ENCODE data around the gene DPP8.

The DPP8 gene

GRCh38 chr15:65423976-65424679, 93.4 kb downstream of the DPP8 start:
- peak; percentile 60 for DNase-seq (ENCODE audit: low read depth)

- DNase-seq (ENCODE audit: low read depth): no peak
Observed at GRCh38 chr15:65423150-65423975, 94.1 kb downstream of the DPP8 start.

DNA sequence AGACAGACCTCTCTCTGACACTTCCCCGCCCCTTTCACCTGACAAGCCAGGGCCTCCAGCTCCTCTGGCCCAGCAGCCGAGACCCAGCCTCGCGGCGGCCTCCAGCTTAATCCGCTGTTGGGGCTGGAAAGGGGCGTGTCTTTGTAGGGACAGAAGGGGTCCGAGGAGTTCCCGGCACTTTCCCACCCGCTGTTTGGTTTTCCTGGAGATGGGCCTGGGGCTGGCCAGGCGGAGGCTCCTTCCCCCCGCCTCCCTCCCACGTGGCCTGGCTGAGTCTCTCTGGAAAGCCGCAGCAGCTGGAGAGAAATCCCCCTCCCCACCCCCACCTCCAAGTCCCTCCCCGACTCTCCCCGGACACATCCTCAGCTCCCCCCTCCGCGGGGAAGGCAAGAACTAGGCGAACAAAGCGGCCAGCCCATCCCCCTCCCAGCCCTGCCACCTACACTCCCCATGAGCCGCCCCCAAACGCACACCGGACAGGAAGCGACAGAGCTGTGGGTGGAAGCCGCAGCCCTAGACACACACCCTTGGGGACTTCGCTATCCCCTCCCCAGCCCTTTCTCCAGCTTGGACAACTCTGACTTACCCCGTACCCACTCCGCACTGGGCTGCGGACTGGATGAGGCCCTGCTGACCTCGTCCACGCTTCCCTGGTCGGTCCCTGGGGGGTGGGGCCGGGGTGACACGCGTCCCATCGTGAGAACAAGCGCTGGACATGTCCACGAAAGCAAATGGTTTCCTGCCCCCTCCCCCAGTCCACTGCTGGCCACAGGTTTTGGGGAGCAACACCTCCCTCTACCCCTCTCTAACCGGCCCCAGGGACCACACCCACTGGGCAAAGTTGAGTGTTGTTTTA, 95.9 kb downstream of the DPP8 start:
- peak; percentile 19 for DNase-seq (ENCODE audit: low read depth)

DNA sequence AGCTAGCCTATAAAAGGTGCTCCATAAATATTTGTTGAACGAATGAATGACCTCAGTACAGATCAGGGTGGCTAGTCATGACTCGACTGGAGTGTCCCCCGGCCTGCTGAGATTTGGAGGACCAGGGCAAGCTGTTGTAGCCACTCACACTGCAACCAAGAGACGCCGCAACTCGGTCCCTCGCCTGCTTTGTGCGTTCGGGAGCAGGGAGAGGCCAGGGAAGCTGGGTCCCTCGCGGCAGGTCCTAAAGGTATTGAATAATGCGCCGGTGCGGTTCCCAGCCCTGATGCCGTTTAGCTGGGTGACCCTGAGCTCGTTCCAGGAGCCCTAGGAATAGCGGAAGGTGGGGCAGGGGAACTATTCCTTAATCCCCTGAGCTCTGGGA, 96.5 kb downstream of the DPP8 start:
- no peak for DNase-seq (ENCODE audit: low read depth)

GRCh38 chr15:65418596-65418995, 98.9 kb downstream of the DPP8 start:
- DNase-seq (ENCODE audit: low read depth): no peak

- DNase-seq (ENCODE audit: low read depth): no peak
Observed at GRCh38 chr15:65416845-65417416, 100.6 kb downstream of the DPP8 start.

GRCh38 chr15:65414841-65415621, 102.5 kb downstream of the DPP8 start:
- DNase-seq (ENCODE audit: low read depth): no peak

DNA sequence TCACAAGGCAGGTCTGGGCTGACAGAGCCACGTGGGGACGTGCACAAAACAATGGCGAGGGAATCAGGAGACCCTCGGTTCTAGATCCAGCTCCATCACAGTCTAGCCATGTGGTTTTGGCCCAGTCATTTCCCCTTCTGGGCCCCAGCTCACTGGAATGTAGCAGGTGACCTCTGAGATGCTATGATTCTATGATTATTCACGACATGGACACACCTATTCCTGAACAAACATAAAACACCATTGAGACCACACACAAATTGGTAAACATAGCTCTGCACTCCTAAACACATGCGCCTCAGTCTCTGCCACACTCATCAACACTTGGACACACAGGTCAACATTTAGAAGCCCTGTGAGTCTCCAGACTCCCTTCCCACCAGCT, 103.7 kb downstream of the DPP8 start:
- peak; percentile 53 for DNase-seq (ENCODE audit: low read depth)

DNA sequence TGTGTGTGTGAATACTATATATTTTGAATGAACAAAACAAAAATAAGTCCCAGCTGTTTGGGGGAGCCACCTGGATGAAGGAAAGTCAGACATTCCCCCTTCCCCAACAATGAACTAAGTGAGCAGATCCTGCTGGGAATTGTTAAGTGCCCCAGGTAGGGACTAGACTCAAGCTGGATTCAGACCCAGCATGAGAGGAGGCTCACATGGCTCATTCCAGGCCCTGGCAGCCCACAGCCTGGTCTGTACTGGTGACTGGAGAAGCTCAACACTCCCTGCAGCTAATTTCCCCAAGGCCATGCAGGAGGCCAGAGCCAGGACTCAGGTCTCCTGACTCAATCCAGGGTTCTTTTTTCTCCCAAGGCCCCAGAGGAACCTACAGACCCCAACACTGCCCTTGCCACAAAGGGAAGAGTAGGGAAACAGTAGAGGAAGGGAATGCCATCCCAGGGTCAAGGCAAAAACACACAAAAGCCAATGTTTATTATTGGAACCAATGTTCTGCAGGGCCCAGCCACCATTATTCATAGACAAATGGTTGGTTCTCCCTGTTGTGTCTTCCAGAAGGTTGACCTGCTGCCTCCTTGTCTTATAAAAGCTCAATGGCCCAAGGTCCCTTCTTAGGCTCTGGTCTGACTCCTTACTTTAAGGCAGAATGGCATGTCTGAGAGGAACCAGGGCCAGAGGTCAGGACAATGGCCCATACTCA, 104.3 kb downstream of the DPP8 start:
- no peak for DNase-seq (ENCODE audit: low read depth)

- DNase-seq (ENCODE audit: low read depth): no peak
Observed at GRCh38 chr15:65412556-65412955, 104.9 kb downstream of the DPP8 start.

DNA sequence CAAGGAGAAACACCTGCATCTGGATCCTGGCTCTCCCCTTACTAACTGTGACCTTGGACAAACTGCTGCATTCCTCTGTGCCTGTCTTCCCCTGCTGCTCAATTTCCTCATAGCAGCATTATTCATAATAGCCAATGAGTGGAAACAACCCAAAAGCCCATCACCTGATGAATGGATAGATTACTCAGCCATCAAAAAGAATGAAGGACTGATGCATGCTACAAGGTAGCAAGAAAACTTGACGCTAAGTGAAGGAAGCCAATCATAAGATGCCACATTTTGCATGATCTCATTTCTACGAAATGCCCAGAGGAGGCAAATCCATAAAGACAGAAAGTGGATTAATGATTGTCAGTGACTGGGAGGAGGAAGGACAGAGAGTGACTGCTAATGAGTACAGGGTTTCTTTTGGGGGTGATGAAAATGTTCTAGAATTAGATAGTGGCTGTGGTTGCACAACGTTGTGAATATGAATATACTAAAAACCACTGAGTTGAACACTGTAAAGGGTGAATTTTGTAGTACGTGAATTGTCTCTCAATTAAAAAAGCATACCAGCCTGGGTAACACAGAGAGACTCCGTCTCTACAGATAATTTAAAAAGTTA, 105.9 kb downstream of the DPP8 start:
- peak; percentile 33 for DNase-seq (ENCODE audit: low read depth)

GRCh38 chr15:65410972-65411371, 106.5 kb downstream of the DPP8 start:
- no peak for DNase-seq (ENCODE audit: low read depth)

- DNase-seq (ENCODE audit: low read depth): no peak
Observed at GRCh38 chr15:65410036-65410435, 107.5 kb downstream of the DPP8 start.

DNA sequence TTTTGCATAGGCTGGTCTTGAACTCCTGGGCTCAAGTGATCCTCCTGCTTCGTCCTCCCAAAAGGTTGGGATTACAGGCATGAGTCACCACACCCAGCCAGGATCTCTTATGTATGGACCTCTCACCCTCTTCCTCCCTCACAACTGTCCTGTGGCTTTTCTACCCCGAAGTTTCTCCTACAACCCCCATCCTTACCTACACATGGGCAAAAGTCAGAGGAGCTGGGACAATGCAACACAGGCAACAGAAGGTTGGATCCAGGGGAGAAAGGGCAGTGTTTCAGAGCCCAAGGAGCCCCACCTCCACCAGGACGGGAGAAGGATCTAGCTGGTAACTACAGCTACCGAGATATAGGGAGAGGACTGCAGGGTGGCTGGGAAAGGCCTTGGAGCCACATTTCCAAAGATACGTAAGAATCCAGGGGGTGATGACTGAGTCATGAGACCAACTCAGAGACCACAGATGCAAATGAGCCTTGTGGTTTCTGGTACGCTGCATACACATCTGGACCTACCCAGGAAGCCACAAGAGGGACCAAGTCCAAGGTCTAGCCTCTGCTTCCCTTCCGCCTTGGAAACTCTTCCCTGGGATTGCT, 108.4 kb downstream of the DPP8 start:
- peak; percentile 97 for DNase-seq (ENCODE audit: low read depth)

- no peak for DNase-seq (ENCODE audit: low read depth)
Observed at GRCh38 chr15:65408324-65409035, 109.0 kb downstream of the DPP8 start.

DNA sequence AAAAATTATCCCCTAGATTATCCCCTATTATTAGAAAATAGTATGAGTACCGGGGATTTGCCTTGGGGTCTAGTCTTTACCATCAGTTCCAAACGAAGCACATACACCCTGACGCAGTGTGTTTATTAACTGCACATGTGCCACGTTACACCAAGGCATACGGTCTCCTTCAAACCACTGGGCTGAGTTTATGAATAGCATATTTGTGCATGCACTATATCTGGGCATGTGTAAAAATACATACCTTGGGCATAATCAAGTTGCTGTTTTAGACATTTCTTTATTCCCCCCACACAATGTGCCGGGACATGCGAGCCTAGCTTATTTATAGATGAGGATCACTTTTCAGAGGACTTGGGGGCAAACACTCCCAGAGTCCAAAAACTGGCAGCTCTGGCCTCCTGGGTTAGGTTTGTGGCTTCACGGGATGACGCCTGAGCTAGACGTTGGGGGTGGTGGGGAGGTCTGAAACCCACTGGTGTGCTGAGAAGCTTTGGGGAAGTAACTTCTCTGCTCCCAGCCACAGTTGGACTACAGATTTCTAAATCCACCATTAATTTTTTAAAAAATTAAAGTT, 111.0 kb downstream of the DPP8 start:
- DNase-seq (ENCODE audit: low read depth): no peak

DNA sequence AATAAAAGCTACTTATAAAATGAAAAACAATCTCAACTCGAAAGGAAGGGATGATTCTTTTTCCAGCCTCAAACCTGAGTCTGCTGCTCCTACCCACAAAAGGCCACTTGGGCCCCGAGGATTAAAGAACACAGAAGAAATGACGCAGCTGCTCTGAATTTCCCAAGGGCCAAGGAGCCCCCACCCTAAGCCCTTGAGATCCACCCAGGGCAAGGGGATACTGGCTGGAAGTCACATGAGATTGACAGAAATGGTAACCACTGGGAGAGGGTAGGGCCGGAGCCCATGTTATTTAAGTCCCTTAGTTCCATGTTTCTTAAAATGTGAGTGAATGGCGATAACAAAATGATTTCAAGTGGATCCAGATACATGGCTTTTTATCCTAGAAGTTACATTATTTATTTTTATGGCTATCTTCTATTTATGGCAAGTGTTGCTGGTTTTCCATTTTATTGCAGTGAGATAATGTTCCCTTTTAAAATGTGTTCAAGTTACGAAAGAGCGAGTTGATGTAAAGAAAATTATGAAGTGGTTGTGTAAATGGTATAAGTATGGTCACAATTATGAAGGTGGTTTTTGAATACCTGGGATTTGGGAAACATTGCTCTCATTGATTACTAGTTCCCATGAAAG, 111.6 kb downstream of the DPP8 start:
- DNase-seq (ENCODE audit: low read depth): no peak

DNA sequence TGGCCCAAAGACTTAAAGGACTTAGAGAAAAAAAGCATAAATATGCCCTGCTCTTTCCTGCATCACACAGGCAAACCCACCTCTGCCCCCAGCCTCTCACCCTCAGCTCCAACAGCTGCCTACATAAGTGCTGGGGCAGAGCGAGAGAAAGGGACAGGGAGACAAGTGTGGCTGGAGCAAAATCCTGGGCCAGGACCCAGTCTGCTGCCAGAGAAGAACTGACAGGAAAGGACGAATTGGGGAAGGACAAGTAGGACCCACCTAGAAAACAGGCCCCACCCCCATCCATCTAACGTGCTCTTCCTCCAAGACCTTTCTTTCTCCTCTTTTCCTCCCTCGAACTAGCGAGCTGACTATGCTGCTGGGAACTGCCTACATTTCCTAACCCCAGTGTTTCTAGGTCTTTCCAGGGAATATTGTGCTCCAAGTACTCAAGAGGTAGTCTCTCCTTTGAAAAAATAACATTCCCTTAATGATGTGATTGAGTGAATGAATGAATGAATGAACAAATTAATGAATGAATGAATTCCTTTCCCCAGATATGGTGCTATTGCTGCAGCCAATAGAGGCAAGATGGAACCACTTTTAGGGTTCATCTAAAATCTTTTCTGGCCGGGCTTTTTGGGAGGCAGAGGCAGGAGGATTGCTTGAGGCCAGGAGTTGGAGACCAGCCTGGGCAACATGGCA, 113.2 kb downstream of the DPP8 start:
- no peak for DNase-seq (ENCODE audit: low read depth)

Data from ELR (cell line).